Suprapubic skin (tissue), 4 donors: ENCODE results near the gene JHY. TPM values are rescaled to one million over a fixed set of nuclear protein-coding genes. Genes with fewer than 3 reads are reported as not detected.

Source experiments
- DNase-seq, 2 donors: peaks; one replicate each; pipeline ENCODE4 v3.0.0-alpha.2; 2019; ENCODE audit warnings: low spot score in 2 of 2
- H3K27ac ChIP-seq: fragments of 200-600 bp; sonication (generic); one replicate; pipeline ENCODE4 v1.5.1; 2019
- H3K27me3 ChIP-seq: fragments of 200-600 bp; sonication (generic); one replicate; pipeline ENCODE4 v1.5.1; 2019
- H3K36me3 ChIP-seq: fragments of 200-600 bp; sonication (generic); one replicate; pipeline ENCODE4 v1.5.1; 2019
- H3K4me1 ChIP-seq: fragments of 200-600 bp; sonication (generic); one replicate; pipeline ENCODE4 v1.5.1; 2019
- H3K4me3 ChIP-seq: fragments of 200-600 bp; sonication (generic); one replicate; pipeline ENCODE4 v1.5.1; 2019; ENCODE audit warnings: mild to moderate bottlenecking
- H3K9me3 ChIP-seq: fragments of 200-600 bp; sonication (generic); one replicate; pipeline ENCODE4 v1.5.1; 2019
- EP300 ChIP-seq: sonication (generic); formaldehyde crosslinking; IDR thresholded peaks from one replicate; pipeline ENCODE4 v1.6.1; 2017; ENCODE audit warnings: antibody characterized with exemption
- POLR2A ChIP-seq, 2 donors: fragments of 450-650 bp; IDR thresholded peaks; one replicate each; pipeline ENCODE4 v1.6.1; 2017; ENCODE audit warnings: antibody characterized with exemption in 2 of 2, mild to moderate bottlenecking in 2 of 2, moderate library complexity in 2 of 2
- POLR2AphosphoS5 ChIP-seq, 3 donors: sonication (generic); formaldehyde crosslinking; IDR thresholded peaks; one replicate each; pipeline ENCODE4 v1.6.1; 2017; ENCODE audit warnings: antibody characterized with exemption in 3 of 3
- WGBS: methylation state at CpG from one replicate; pipeline ENCODE4 v1.1.5; 2018; 5-methylcytosine and 5-hydroxymethylcytosine counted together
- total RNA-seq, 4 donors: library from RNA; depleted of rRNA; stranded (reverse); fragments of >200 nt; gene quantifications; one replicate each; pipeline ENCODE4 v1.1.0, GENCODE V29; 2016
- TF ChIP-seq, protein P1 (sequence below), 2 donors: fragments of 200-600 bp in 1 of 2; fragments of 450-650 bp in 1 of 2; sonication (generic) in 1 of 2; IDR thresholded peaks; one replicate each; pipeline ENCODE4 v1.5.1; 2016 to 2019; ENCODE audit warnings: antibody characterized with exemption in 2 of 2, mild to moderate bottlenecking in 1 of 2, moderate library complexity in 1 of 2

The JHY gene
- total RNA-seq, 4 donors from 2014 or later, result 2.5 to 7.6 (median 3.9) TPM

DNA sequence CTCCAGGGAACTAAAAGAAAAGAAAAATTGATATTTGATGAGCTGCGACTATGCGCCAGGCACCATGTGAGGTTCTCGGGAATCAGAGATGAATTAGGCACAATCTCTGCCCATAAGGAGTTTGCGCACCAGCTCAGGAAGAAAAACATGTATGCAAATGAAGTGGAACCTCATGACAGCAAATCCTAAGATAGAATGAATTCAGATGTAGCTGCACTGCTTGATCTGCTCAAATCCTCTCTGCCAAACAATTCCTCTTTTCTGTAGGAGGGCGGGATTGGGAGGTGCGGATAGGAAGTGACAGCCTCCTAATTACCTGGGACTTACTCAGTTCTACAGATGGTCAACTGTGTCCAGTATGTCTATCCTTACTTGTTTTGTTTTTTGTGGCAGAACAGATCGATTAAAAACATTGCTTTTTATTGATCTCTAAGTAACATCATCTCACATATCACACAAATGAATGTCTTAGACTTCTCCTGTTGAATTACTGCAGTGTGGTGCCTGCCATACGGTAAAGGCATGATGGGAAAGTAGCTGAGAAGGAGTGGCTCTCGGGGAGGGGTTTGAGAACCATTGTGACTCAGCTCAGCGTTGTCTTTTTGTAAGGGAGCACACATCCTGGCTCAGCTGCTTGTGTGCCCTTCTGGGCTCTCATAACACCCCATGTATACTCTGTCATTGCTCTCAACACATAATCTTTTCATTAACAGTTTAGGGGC is 30.3 kb upstream of the JHY start:
- H3K9me3 ChIP-seq, result no peaks in the 10 kb centered on the region

DNA sequence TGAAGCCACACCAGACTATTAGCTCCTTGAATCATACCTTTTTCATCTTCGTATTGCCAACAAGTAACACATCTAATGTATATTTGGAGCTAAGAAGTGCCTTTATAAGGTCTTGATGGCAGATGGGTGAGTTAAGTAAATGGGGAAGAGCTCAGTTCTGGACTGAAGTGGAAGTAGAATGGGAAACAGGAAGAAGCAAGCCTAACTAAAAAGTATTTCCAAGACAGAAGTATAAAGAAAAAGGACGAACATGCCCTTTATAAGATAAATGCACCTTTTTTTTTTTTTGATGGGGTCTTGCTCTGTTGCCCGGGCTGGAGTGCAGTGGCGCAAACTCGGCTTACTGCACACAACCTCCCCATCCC is 29.8 kb upstream of the JHY start:
- WGBS, result 93% methylated on average over 5 of the region's 5 CpGs
- no peak for TF ChIP-seq EP300
- TF ChIP-seq, protein P1, sequence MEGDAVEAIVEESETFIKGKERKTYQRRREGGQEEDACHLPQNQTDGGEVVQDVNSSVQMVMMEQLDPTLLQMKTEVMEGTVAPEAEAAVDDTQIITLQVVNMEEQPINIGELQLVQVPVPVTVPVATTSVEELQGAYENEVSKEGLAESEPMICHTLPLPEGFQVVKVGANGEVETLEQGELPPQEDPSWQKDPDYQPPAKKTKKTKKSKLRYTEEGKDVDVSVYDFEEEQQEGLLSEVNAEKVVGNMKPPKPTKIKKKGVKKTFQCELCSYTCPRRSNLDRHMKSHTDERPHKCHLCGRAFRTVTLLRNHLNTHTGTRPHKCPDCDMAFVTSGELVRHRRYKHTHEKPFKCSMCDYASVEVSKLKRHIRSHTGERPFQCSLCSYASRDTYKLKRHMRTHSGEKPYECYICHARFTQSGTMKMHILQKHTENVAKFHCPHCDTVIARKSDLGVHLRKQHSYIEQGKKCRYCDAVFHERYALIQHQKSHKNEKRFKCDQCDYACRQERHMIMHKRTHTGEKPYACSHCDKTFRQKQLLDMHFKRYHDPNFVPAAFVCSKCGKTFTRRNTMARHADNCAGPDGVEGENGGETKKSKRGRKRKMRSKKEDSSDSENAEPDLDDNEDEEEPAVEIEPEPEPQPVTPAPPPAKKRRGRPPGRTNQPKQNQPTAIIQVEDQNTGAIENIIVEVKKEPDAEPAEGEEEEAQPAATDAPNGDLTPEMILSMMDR (IDR thresholded peaks at IDR 0.05), result no peak
- no peak for TF ChIP-seq POLR2AphosphoS5 (IDR thresholded peaks at IDR 0.05)
- no peak for TF ChIP-seq POLR2A (IDR thresholded peaks at IDR 0.05)
- H3K27me3 ChIP-seq, result no peaks in the 10 kb centered on the region
- H3K36me3 ChIP-seq, result no peaks in the 10 kb centered on the region
- DNase-seq, result no peak
- no peak overlapping the region for H3K27ac ChIP-seq
- H3K9me3 ChIP-seq, result no peaks in the 10 kb centered on the region
- H3K4me3 ChIP-seq, result no peak overlapping the region
- H3K4me1 ChIP-seq, result peaks cover 3% of the 10 kb centered on the region

More for the DNA sequence above, 30.3 kb upstream of the JHY start:
- peaks cover 3% of the 10 kb centered on the region for H3K4me1 ChIP-seq
- 66% methylated on average over 10 of the region's 10 CpGs for WGBS
- DNase-seq, result no peak
- no peak overlapping the region for H3K27ac ChIP-seq
- TF ChIP-seq POLR2AphosphoS5 (IDR thresholded peaks at IDR 0.05) (no peak), EP300 (no peak), POLR2A (IDR thresholded peaks at IDR 0.05) (no peak)
- TF ChIP-seq, protein P1 (IDR thresholded peaks at IDR 0.05), result no peak
- H3K27me3 ChIP-seq, result no peaks in the 10 kb centered on the region
- H3K36me3 ChIP-seq, result no peaks in the 10 kb centered on the region
- H3K4me3 ChIP-seq, result no peak overlapping the region

DNA sequence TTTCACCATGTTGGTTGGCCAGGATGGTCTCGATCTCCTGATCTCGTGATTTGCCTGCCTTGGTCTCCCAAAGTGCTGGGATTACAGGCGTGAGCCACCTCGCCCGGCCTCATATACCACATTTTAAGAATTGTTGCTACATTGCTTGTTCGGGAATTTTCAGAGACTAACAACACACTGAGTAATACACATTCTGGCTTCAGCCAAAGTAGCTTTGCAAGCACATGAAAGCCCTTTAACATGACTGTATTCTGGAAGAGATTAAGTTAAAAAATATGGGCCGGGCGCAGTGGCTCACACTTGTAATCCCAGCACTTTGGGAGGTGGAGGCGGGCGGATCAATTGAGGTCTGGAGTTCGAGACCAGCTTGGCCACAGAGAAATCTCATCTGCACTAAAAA is 29.3 kb upstream of the JHY start:
- DNase-seq, result no peak
- Histone ChIP-seq H3K27me3 (no peaks in the 10 kb centered on the region), H3K27ac (no peak overlapping the region), H3K36me3 (no peaks in the 10 kb centered on the region), H3K4me3 (no peak overlapping the region), H3K9me3 (no peaks in the 10 kb centered on the region), H3K4me1 (peaks cover 3% of the 10 kb centered on the region)
- TF ChIP-seq EP300 (no peak), POLR2A (IDR thresholded peaks at IDR 0.05) (no peak), POLR2AphosphoS5 (IDR thresholded peaks at IDR 0.05) (no peak)
- TF ChIP-seq, protein P1 (IDR thresholded peaks at IDR 0.05), result no peak
- WGBS, result 94% methylated on average over 11 of the region's 11 CpGs

DNA sequence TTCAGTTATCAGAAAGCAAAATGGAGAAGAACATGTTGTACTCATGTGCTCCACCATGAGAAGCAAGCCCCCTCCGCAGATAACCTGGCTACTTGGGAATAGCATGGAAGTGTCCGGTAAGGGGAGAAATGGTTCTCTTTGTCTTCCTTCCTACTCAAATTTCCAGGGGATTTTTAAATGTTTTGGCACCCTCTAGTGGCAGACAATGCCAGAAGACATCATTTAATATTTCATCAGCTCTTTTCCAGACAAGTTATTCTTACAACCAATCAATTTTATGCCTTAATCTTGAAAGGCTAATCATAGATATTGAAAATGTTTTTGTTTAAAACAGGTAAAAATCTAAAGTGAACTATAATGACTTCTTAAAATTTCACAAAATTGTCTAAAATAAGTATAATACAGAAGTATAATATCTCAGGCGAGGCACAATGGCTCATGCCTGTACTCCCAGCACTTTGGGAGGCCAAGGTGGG is 28.6 kb upstream of the JHY start:
- WGBS, result 33% methylated on average over 3 of the region's 3 CpGs
- TF ChIP-seq EP300 (no peak), POLR2A (IDR thresholded peaks at IDR 0.05) (no peak)
- TF ChIP-seq, protein P1 (IDR thresholded peaks at IDR 0.05), result peak; percentile 20 to 55
- no peaks in the 10 kb centered on the region for H3K27me3 ChIP-seq
- peaks cover 3% of the 10 kb centered on the region for H3K4me1 ChIP-seq
- H3K9me3 ChIP-seq, result no peaks in the 10 kb centered on the region
- no peak overlapping the region for H3K4me3 ChIP-seq
- H3K27ac ChIP-seq, result no peak overlapping the region
- DNase-seq, result no peak
- no peaks in the 10 kb centered on the region for H3K36me3 ChIP-seq

DNA sequence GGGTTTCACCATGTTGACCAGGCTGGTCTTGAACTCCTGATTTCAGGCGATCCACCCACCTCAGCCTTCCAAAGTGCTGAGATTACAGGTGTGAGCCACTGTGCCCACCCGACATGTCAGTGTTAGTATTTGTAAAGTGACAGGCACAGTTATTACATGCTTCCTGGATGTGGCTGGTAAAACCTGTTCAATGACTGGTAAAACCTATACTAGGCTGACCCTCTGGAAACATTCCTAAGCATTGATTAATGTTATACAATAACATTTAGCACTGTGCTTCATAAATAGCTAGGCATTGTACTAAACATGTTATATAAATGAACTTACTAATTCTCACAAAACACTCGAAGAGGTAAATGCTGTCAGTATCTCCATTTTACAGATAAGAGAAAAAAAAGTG is 20.9 kb upstream of the JHY start:
- peaks cover 5% of the 10 kb centered on the region for H3K27me3 ChIP-seq
- H3K9me3 ChIP-seq, result no peaks in the 10 kb centered on the region
- no peak overlapping the region for H3K27ac ChIP-seq
- no peaks in the 10 kb centered on the region for H3K36me3 ChIP-seq
- no peak for TF ChIP-seq POLR2A (IDR thresholded peaks at IDR 0.05)
- TF ChIP-seq, protein P1 (IDR thresholded peaks at IDR 0.05), result no peak
- no peak for TF ChIP-seq POLR2AphosphoS5 (IDR thresholded peaks at IDR 0.05)
- TF ChIP-seq EP300, result no peak
- no peak overlapping the region for H3K4me3 ChIP-seq
- 56% methylated on average over 3 of the region's 3 CpGs for WGBS
- no peak for DNase-seq
- H3K4me1 ChIP-seq, result no peaks in the 10 kb centered on the region
